Tibial artery (tissue), 4 donors: Measurements from ENCODE around the gene CSF2.

ENCODE experiments used
- DNase-seq, 2 donors: peaks; one replicate each; pipeline ENCODE4 v3.0.0-alpha.2; 2019
- H3K27ac ChIP-seq, 2 donors: fragments of 200-600 bp; sonication (generic) in 1 of 2; 1 replicate in 1 of 2; 2 replicates in 1 of 2; pipeline ENCODE4 v1.5.1; 2018 to 2019; ENCODE audit warnings: mild to moderate bottlenecking in 1 of 2
- H3K27me3 ChIP-seq, 2 donors: fragments of 200-600 bp; sonication (generic) in 1 of 2; one replicate each; pipeline versions ENCODE4 v1.5.1 to v1.6.0; 2016 to 2019
- H3K36me3 ChIP-seq, 3 donors: fragments of 200-600 bp; sonication (generic) in 2 of 3; one replicate each; pipeline ENCODE4 v1.5.1; 2016 to 2019; ENCODE audit warnings: mild to moderate bottlenecking in 2 of 3
- H3K4me1 ChIP-seq, 4 donors: fragments of 200-600 bp; sonication (generic) in 2 of 4; 1 replicate in 3 of 4; 2 replicates in 1 of 4; pipeline ENCODE4 v1.5.1; 2016 to 2019
- H3K4me3 ChIP-seq, 2 donors: fragments of 200-600 bp; sonication (generic) in 1 of 2; 1 replicate in 1 of 2; 2 replicates in 1 of 2; pipeline ENCODE4 v1.5.1; 2018 to 2019; ENCODE audit warnings: mild to moderate bottlenecking in 2 of 2
- H3K9me3 ChIP-seq, 3 donors: fragments of 200-600 bp; sonication (generic) in 1 of 3; one replicate each; pipeline ENCODE4 v1.5.1; 2016 to 2019
- intact Hi-C: fragments of 100-400 bp; cut with DNase I; formaldehyde crosslinking; loops from one replicate; pipeline ENCODE4 v1.15.0; 2023; ENCODE audit warnings: low total_unique reads
- TF ChIP-seq, protein P1 (sequence below), 2 experiments: fragments of 200-600 bp in 1 of 2; fragments of 450-650 bp in 1 of 2; IDR thresholded peaks; one replicate each; pipeline ENCODE4 v1.5.1; 2017 to 2019; ENCODE audit warnings: antibody characterized with exemption in 2 of 2, mild to moderate bottlenecking in 1 of 2, moderate library complexity in 1 of 2

Gene CSF2

DNA sequence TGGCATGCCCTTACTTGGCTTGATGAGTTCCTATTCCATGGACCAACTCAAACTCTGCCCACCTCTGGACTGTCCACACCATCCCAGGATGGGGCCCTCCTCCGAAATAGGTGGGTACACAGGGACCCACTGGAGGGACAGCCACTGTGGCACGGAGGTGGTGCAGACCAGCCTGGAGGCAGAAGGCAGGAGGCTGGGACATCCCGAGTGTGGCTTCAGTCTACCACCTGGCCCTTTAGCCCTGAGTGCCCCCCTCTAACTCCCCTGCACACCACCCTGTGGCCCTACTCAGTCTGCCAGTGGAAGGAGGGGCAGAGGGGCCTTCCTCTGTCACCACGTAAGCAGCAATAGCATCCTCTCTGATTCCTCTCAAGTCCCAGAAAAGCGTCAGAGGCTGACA, 9.4 kb upstream of the CSF2 start:
- no peak overlapping the region for H3K27ac ChIP-seq
- peak; percentile 8 to 51 for DNase-seq
- intact Hi-C loops = loop anchor here (5.0 kb wide), 1 partner anchor 477 kb away; no protein-coding TSS in a partner anchor
- no peaks in the 10 kb centered on the region for H3K36me3 ChIP-seq
- no peaks in the 10 kb centered on the region for H3K27me3 ChIP-seq
- no peaks in the 10 kb centered on the region for H3K4me1 ChIP-seq
- no peaks in the 10 kb centered on the region for H3K9me3 ChIP-seq
- H3K4me3 ChIP-seq = no peak overlapping the region
- TF ChIP-seq, protein P1, sequence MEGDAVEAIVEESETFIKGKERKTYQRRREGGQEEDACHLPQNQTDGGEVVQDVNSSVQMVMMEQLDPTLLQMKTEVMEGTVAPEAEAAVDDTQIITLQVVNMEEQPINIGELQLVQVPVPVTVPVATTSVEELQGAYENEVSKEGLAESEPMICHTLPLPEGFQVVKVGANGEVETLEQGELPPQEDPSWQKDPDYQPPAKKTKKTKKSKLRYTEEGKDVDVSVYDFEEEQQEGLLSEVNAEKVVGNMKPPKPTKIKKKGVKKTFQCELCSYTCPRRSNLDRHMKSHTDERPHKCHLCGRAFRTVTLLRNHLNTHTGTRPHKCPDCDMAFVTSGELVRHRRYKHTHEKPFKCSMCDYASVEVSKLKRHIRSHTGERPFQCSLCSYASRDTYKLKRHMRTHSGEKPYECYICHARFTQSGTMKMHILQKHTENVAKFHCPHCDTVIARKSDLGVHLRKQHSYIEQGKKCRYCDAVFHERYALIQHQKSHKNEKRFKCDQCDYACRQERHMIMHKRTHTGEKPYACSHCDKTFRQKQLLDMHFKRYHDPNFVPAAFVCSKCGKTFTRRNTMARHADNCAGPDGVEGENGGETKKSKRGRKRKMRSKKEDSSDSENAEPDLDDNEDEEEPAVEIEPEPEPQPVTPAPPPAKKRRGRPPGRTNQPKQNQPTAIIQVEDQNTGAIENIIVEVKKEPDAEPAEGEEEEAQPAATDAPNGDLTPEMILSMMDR (IDR thresholded peaks at IDR 0.05) = no peak

DNA sequence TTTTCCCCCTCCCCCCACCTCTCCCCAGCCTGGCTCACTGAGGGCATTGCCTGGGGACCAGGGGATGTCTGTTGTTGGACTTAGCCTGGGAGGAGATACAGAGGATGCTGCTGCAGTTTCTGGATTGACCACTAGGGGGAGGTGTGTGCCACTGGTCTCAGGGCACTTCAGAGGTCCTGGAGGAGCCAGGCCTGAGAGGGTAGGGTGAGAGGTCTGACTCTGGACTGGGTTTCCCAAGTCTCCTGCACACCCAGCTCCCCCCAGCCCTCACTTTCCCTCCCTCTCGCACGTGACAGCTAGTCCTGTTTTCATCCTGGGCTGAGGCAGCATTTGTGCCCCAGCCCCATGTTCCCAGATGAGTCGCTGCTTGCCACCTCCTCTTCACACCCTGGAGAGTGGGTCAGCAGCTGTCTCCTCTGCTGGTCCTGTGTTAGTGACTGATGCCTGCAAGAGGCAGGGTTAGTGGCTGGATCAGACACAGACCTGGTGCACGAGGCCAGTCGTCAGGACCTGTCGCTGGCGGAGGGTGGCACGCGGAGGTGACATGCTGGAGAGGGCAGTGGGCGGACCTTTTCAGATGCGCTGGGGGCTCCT, 8.8 kb upstream of the CSF2 start:
- DNase-seq = peak; percentile 67 to 78
- H3K4me1 ChIP-seq = no peaks in the 10 kb centered on the region
- H3K4me3 ChIP-seq = no peak overlapping the region
- no peaks in the 10 kb centered on the region for H3K36me3 ChIP-seq
- no peaks in the 10 kb centered on the region for H3K27me3 ChIP-seq
- H3K27ac ChIP-seq = no peak overlapping the region
- no peaks in the 10 kb centered on the region for H3K9me3 ChIP-seq
- intact Hi-C loops = loop anchor here (5.0 kb wide), 1 partner anchor 478 kb away; no protein-coding TSS in a partner anchor
- TF ChIP-seq, protein P1 (IDR thresholded peaks at IDR 0.05) = peak; percentile 73 to 91

DNA sequence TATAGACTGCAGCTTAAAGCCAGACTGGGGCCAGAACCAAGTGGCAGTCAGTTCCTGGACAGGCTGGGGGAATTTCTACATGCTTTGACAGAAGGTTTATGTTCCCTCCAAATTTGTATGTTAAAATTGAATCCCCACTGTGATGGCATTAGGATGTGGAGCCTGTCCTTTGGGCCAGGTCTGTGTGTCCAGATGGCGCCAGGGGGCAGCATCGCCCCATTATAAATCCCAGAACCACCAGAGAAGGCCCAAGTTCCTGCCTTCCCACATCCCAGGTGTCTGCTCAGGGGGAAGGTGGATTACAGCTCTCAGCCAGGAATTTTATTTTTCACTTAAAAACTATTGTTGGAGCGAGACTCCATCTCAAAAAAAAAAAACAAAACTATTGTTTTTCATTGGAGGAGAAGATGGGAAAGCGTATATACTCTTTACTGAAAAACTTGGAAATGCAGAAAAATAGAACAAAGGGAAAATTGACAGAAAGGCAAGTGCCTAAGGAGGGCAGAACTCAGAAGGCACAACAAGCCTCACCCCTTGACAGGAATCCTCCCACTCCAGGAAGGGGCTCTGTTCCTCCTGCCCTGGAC, 8.1 kb upstream of the CSF2 start:
- Histone ChIP-seq H3K4me1 (no peaks in the 10 kb centered on the region), H3K27me3 (no peaks in the 10 kb centered on the region), H3K27ac (no peak overlapping the region), H3K9me3 (no peaks in the 10 kb centered on the region), H3K36me3 (no peaks in the 10 kb centered on the region), H3K4me3 (no peak overlapping the region)
- DNase-seq = no peak
- TF ChIP-seq, protein P1 (IDR thresholded peaks at IDR 0.05) = peak; percentile 30 to 32
- intact Hi-C loops = no loop called here

DNA sequence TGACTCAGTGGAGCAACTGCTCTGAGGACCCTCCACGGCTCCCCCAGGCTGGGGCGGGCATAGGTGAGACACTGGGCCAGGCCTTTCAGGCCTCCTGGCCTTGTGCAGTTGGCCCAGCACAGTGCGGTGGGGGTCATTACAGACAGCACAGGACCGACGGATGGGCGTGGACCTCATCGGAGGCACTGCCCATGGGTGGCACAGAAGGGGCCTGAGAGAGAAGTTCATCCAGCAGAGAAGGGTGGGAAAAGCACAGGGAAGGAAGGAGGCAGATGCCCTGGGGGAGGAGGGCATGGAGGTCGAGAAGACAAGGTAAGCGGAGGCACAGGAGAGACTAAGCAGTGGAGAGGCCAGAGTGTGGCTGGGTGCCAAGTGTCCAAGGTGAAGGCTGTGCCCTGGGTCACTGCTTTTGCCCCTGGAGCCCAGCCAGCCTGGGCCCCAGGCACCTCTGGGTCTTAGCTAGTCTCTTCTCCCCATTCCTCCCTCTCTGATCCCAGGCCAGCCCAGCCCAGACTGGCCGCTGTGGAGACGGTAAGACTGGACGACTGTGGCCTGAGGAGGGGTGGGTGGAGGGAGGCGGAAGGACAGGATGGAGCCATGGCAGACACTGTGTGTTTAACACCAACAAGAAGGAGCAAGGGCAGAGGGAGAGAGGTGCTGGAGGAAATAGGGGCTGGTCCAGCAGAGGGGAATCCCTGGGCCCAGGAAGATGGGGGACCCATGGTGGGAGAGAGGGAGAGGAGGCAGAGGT, 7.5 kb upstream of the CSF2 start:
- intact Hi-C loops = no loop called here
- Histone ChIP-seq H3K27ac (no peak overlapping the region), H3K36me3 (no peaks in the 10 kb centered on the region), H3K4me1 (no peaks in the 10 kb centered on the region), H3K4me3 (no peak overlapping the region), H3K9me3 (no peaks in the 10 kb centered on the region), H3K27me3 (no peaks in the 10 kb centered on the region)
- TF ChIP-seq, protein P1 (IDR thresholded peaks at IDR 0.05) = no peak
- no peak for DNase-seq

DNA sequence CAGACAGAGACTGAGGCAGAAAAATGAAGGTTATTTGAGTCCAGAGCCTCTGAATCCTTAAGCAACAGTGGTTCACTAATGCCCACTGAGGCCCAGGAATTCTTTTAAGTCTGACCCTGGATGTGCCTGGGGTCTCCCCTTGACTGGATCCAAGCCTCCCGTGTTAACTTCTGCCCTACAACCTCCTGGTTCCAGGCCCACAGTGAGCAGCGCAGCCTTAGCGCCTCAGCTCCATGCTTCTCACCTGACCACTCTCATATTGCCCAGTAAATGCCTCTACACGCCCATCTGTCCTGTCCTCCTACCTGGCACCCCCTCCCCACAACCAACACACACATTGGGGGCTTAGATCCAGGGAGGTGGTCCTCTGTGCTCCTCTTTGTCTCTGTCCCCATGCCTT, 6.7 kb upstream of the CSF2 start:
- no peak overlapping the region for H3K4me3 ChIP-seq

More for the DNA sequence above, 6.7 kb upstream of the CSF2 start:
- no peaks in the 10 kb centered on the region for H3K9me3 ChIP-seq
- intact Hi-C loops = no loop called here
- no peaks in the 10 kb centered on the region for H3K36me3 ChIP-seq
- no peak for DNase-seq
- no peak overlapping the region for H3K27ac ChIP-seq
- no peaks in the 10 kb centered on the region for H3K4me1 ChIP-seq
- no peaks in the 10 kb centered on the region for H3K27me3 ChIP-seq
- TF ChIP-seq, protein P1 (IDR thresholded peaks at IDR 0.05) = no peak
